Activated naive CD4-positive, alpha-beta T cell treated with anti-CD3 and anti-CD28 coated beads, Interleukin-2, amount 50 U/mL, for 24 hours (primary cell): ENCODE data around the gene LATS1.
"Not testable (repeated sequence)": the region's sequence is repeated elsewhere in the genome, so short reads cannot be mapped to it uniquely, and the experiment has no call there.

Experiments used
- H3K27ac Mint-ChIP-seq: one replicate; pipeline ENCODE4 v1.8.0; 2021; ENCODE audit warnings: mild to moderate bottlenecking, mixed read lengths
- H3K27me3 Mint-ChIP-seq: one replicate; pipeline ENCODE4 v1.8.0; 2021; ENCODE audit warnings: mixed read lengths
- H3K36me3 Mint-ChIP-seq: one replicate; pipeline ENCODE4 v1.8.0; 2021; ENCODE audit warnings: mixed read lengths
- H3K4me1 Mint-ChIP-seq: one replicate; pipeline ENCODE4 v1.8.0; 2021; ENCODE audit warnings: mixed read lengths
- H3K4me3 Mint-ChIP-seq: one replicate; pipeline ENCODE4 v1.8.0; 2021; ENCODE audit warnings: mild to moderate bottlenecking, mixed read lengths
- H3K9me3 Mint-ChIP-seq: one replicate; pipeline ENCODE4 v1.8.0; 2021; ENCODE audit warnings: mixed read lengths

The LATS1 gene

GRCh38 chr6:149746147-149746946, 28.4 kb upstream of the LATS1 start, which contains the start of gene NUP43:
TSS of gene NUP43 (minus strand) at chr6:149746529. CDS start at chr6:149746495, 34 bp downstream.
- Mint-ChIP-seq H3K27ac (peak within 1 kb of the TSS; percentile 96), H3K36me3 (no peaks in the 10 kb centered on the region), H3K4me3 (peak within 1 kb of the TSS; percentile 99), H3K27me3 (no peaks in the 10 kb centered on the region), H3K4me1 (peaks cover 29% of the 10 kb centered on the region), H3K9me3 (no peaks in the 10 kb centered on the region)

DNA sequence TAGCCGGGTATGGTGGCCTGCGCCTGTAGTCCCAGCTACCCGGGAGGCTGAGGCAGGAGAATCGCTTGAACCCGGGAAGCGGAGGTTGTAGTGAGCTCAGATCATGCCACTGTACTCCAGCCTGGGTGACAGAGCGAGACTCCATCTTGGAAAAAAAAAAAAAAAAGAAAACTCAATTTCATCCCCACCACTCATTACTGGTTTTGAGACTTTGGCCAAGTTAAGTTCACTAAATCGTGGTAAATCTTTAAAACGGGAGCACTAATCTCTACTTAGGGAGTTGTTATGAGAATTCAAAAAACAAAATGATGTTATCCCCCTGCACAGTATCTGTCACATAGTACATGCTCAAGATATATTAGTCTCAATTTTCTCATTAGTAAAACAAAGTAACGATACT, 27.4 kb upstream of the LATS1 start:
- H3K4me3 Mint-ChIP-seq, result peak overlapping the region; percentile 99
- peaks cover 23% of the 10 kb centered on the region for H3K4me1 Mint-ChIP-seq
- H3K9me3 Mint-ChIP-seq, H3K36me3 Mint-ChIP-seq, H3K27me3 Mint-ChIP-seq: not testable (repeated sequence)
- H3K27ac Mint-ChIP-seq, result peak overlapping the region; percentile 96

GRCh38 chr6:149734915-149735314, 17.0 kb upstream of the LATS1 start:
- H3K9me3 Mint-ChIP-seq, result no peaks in the 10 kb centered on the region
- no peak overlapping the region for H3K27ac Mint-ChIP-seq
- H3K4me1 Mint-ChIP-seq, result no peaks in the 10 kb centered on the region
- peaks cover 15% of the 10 kb centered on the region for H3K36me3 Mint-ChIP-seq
- no peak overlapping the region for H3K4me3 Mint-ChIP-seq
- H3K27me3 Mint-ChIP-seq, result no peaks in the 10 kb centered on the region

DNA sequence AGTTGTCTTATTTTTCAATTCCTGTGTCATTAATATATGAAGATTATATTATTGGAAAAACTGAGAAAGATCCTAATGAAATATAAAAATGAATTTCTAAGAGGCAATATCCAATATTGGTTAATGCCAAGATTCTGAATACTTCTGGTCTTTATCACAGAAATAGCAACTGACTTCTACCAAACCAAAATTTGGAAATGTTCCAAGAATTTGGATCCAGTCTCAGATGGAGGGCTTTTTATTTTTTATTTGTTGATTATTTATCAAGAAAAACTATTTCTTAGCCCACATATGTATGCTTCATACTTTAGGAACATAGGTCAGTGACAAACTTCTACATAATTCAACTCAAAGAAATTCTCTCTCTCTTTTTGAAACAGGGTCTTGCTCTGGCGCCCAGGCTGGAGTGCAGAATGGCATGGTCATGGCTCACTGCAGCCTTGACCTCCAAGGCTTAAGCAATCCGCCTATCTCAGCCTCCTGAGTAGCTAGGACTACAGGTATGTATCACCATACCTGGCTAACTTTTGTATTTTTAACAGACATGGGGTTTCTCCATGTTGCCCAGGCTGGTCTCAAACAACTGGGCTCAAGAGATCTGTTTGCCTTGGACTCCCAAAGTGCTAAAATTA, 15.3 kb upstream of the LATS1 start:
- Mint-ChIP-seq H3K4me3 (no peak overlapping the region), H3K27me3 (no peaks in the 10 kb centered on the region), H3K36me3 (peaks cover 10% of the 10 kb centered on the region), H3K27ac (no peak overlapping the region), H3K4me1 (peaks cover 8% of the 10 kb centered on the region), H3K9me3 (no peaks in the 10 kb centered on the region)

DNA sequence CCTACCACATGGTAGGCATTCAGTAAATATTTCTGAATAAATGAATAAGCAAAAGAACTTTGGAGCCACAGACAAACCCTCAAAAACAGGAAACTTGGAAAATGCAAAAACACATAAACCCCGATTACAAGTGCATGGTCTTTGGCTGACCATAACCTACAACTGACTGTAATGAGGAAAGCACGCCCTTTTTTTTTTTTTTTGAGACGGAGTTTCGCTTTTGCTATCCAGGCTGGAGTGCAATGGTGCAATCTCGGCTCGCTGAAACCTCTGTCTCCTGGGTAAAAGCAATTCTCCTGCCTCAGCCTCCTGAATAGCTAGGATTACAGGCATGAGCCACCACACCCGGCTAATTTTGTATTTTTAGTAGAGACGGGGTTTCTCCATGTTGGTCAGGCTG, 11.9 kb upstream of the LATS1 start:
- Mint-ChIP-seq H3K27ac (no peak overlapping the region), H3K9me3 (no peaks in the 10 kb centered on the region)

DNA sequence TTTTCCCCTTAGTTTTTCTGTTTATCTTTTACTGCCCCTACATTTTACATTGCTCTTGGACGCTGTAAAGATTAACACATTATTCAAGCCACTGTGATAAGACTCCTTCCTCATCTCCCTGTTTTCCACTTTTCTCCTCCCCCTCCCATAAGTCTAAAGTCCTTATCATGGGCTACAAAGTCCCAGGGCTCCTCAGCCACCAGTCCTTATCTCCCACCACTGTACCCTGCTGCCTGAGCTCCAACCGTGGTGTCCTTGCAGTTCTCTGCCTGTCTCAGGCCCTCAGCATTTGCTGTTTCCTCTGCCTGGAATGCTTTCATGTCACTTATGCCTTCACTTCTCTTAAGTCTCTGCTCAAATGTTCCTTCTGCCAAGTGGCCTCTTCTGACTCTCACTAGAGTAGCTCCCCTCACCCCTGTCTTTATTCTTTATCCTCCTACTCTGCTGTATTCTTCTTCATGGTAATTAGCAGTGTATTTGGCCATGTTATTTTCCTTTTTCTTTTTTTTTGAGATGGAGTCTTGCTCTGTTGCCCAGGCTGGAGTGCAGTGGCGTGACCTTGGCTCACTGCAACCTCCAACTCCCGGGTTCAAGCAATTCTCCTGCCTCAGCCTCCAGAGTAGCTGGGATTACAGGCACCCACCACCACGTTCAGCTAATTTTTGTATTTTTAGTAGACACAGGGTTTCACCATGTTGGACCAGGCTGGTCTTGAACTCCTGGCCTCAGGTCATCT, 10.8 kb upstream of the LATS1 start:
- Mint-ChIP-seq H3K27ac (peak overlapping the region; percentile 38), H3K36me3 (peaks cover 9% of the 10 kb centered on the region), H3K27me3 (no peaks in the 10 kb centered on the region), H3K9me3 (no peaks in the 10 kb centered on the region), H3K4me1 (peaks cover 17% of the 10 kb centered on the region), H3K4me3 (no peak overlapping the region)

More for the DNA sequence above, 11.9 kb upstream of the LATS1 start:
- Mint-ChIP-seq H3K4me3 (no peak overlapping the region), H3K27me3 (no peaks in the 10 kb centered on the region), H3K4me1 (peaks cover 13% of the 10 kb centered on the region), H3K36me3 (peaks cover 7% of the 10 kb centered on the region)

DNA sequence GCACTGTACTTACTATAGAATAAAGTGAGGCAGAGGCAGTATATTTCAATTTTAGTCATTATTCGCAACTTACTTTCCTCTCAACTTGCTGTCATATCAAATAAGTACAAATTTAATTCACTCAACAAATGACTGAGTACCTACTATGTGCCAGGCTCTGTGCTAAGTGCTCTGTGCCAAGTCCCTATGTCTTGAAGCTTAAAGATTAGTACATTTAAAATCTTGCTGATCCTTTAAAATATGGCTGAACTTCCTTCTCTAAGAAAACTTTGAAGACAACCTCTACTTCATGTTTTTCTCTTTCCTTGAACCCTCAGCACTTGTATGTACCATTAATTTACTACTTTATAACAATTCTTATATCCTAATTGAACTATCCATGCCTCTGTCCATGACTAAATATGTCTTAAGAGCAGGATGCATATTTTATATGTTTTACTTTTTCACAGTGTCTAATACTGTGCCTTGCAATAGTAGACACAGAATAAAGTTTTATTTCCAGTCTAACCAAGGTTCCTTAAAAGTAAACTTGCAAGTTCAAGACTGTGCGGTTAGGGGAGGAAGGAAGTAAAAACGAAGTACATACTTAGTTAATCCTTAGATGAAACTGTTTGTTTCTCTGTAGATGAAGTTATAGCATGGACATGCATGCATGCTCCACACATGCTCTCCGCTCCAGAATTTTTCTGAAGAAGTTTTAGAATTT, 10.0 kb upstream of the LATS1 start:
- peak overlapping the region; percentile 30 for H3K27ac Mint-ChIP-seq
- H3K4me1 Mint-ChIP-seq, result peaks cover 17% of the 10 kb centered on the region
- H3K27me3 Mint-ChIP-seq, result no peaks in the 10 kb centered on the region
- H3K9me3 Mint-ChIP-seq, result no peaks in the 10 kb centered on the region
- H3K36me3 Mint-ChIP-seq, result peaks cover 4% of the 10 kb centered on the region
- H3K4me3 Mint-ChIP-seq, result no peak overlapping the region

DNA sequence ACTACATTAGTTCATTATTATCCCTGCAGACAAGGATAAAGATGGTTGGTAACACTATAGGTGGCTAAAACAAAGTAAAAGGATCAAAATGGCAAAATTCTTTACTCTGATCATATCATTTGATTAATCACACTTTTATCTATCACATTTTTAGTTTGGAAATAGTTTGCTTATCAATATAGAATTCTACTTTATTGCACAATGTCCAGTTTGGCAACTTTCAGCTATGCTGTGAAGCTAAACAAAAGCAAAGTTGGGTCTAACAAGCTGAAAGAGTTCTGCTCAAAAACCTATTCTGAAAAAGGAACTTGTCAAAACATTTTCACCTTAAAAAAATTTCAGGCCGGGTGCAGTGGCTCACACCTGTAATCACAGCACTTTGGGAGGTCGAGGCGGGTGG, 7.9 kb upstream of the LATS1 start:
- H3K4me3 Mint-ChIP-seq, result no peak overlapping the region
- H3K27me3 Mint-ChIP-seq, result no peaks in the 10 kb centered on the region
- peaks cover 2% of the 10 kb centered on the region for H3K36me3 Mint-ChIP-seq
- no peaks in the 10 kb centered on the region for H3K9me3 Mint-ChIP-seq
- no peak overlapping the region for H3K27ac Mint-ChIP-seq
- peaks cover 17% of the 10 kb centered on the region for H3K4me1 Mint-ChIP-seq

GRCh38 chr6:149723771-149724417, 6.0 kb upstream of the LATS1 start:
- H3K4me1 Mint-ChIP-seq, result peaks cover 16% of the 10 kb centered on the region
- H3K27ac Mint-ChIP-seq, result no peak overlapping the region
- H3K27me3 Mint-ChIP-seq, result no peaks in the 10 kb centered on the region
- peaks cover 2% of the 10 kb centered on the region for H3K36me3 Mint-ChIP-seq
- no peaks in the 10 kb centered on the region for H3K9me3 Mint-ChIP-seq
- H3K4me3 Mint-ChIP-seq, result no peak overlapping the region

DNA sequence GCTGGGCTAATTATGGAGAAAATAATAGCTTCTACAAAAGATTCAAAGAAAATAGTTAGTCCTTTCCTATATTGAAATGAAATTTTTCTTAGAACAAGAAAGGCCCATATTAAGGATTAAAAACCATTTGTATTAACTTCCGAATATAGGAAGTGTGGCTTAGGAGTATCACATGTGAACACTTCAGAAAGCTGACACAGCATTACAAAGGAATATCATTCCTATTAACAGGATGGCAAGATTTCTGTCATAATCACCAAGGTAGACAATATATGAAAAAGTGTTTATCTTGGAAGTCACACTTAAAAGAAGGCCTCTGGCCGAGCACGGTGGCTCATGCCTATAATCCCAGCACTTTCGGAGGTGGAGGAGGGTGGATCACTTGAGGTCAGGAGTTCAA, 5.4 kb upstream of the LATS1 start:
- Mint-ChIP-seq H3K36me3 (peaks cover 2% of the 10 kb centered on the region), H3K4me3 (no peak overlapping the region), H3K9me3 (no peaks in the 10 kb centered on the region), H3K4me1 (peaks cover 12% of the 10 kb centered on the region), H3K27ac (no peak overlapping the region), H3K27me3 (no peaks in the 10 kb centered on the region)

- H3K27me3 Mint-ChIP-seq, result no peaks in the 10 kb centered on the region
- H3K27ac Mint-ChIP-seq, result no peak overlapping the region
- peaks cover 24% of the 10 kb centered on the region for H3K4me1 Mint-ChIP-seq
- peaks cover 4% of the 10 kb centered on the region for H3K36me3 Mint-ChIP-seq
- peak overlapping the region; percentile 3 for H3K4me3 Mint-ChIP-seq
- H3K9me3 Mint-ChIP-seq, result no peaks in the 10 kb centered on the region
Measured at GRCh38 chr6:149719531-149719930, 1.6 kb upstream of the LATS1 start.

GRCh38 chr6:149717255-149717587, 680 bp downstream of the LATS1 start:
- no peaks in the 10 kb centered on the region for H3K9me3 Mint-ChIP-seq
- H3K4me1 Mint-ChIP-seq, result peaks cover 31% of the 10 kb centered on the region
- H3K36me3 Mint-ChIP-seq, result peaks cover 2% of the 10 kb centered on the region

GRCh38 chr6:149716181-149716963, 1.5 kb downstream of the LATS1 start:
- peak overlapping the region; percentile 71 for H3K27ac Mint-ChIP-seq
- H3K4me1 Mint-ChIP-seq, result peaks cover 36% of the 10 kb centered on the region
- no peaks in the 10 kb centered on the region for H3K9me3 Mint-ChIP-seq
- peak overlapping the region; percentile 90 for H3K4me3 Mint-ChIP-seq
- H3K36me3 Mint-ChIP-seq, result peaks cover 2% of the 10 kb centered on the region
- no peaks in the 10 kb centered on the region for H3K27me3 Mint-ChIP-seq

More at GRCh38 chr6:149717255-149717587, 680 bp downstream of the LATS1 start:
- no peaks in the 10 kb centered on the region for H3K27me3 Mint-ChIP-seq
- H3K27ac Mint-ChIP-seq, result peak overlapping the region; percentile 67
- H3K4me3 Mint-ChIP-seq, result peak overlapping the region; percentile 90

DNA sequence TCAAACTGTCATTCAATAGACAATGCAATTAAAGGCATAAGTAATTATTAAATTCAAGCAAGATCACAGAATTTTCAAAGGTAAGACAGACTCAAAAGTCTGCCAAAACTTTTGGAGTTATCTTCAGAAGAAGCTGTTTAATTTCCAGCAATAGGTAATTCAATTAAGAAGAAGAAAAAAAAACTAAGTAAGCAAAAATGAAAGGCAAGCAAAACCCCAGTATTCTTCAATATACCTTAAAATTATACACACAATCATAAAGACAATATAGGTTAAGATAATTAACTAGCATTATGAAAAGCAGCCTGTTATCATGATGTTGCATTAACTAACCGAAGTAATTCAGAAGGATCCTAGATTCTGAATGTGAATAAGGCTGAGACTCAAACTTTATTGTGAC, 3.5 kb downstream of the LATS1 start:
- Mint-ChIP-seq H3K9me3 (no peaks in the 10 kb centered on the region), H3K36me3 (peaks cover 3% of the 10 kb centered on the region), H3K27ac (peak overlapping the region; percentile 41), H3K27me3 (no peaks in the 10 kb centered on the region), H3K4me3 (no peak overlapping the region), H3K4me1 (peaks cover 52% of the 10 kb centered on the region)
